Ramos (cell line): ENCODE data around the gene DGKQ.

Source experiments
- in situ Hi-C: fragments of 300-500 bp; cut with MboI; formaldehyde crosslinking; loops from one replicate; pipeline ENCODE4 v1.14.3; 2022; ENCODE audit warnings: low sequenced_read_pairs; ENCODE audit not compliant: unreplicated experiment

Gene DGKQ

DNA sequence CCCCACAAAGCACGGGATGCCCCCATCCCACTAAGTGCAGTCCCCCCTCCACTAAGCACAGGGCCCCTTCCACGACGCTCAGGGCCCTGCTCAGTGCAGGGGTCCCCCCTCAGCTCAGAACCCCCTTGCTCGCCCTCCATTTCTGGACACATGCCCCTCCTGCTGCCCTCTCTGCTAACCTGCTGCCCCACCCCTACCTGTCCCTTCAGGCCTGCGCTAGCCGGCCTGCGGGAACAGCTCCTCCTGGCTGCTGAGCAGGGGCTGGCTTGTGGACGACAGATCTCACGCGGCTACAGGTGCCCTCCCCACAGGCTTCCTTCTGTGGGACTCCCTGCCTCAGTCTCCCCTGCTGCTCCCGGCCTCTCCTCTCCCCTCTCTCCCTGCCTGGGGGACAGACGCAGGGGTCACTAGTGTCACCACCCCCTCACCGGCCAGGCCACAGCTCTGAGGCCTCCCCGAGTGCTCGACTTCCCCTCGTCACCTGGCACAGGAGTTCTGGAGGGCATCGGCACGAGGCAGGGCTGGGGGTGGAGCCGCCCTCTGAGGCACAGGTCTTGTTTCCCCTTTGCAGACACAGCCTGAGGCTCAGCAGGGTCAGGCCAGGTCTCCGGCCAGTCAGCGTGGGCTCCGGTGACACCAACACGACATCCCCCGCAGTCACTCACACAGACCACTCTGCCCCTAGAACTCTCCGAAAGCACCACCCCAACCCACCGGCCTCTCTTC, 62.8 kb downstream of the DGKQ start:
- in situ Hi-C loops: no loop called here

GRCh38 chr4:909821-910220, 63.5 kb downstream of the DGKQ start:
- in situ Hi-C loops: no loop called here

DNA sequence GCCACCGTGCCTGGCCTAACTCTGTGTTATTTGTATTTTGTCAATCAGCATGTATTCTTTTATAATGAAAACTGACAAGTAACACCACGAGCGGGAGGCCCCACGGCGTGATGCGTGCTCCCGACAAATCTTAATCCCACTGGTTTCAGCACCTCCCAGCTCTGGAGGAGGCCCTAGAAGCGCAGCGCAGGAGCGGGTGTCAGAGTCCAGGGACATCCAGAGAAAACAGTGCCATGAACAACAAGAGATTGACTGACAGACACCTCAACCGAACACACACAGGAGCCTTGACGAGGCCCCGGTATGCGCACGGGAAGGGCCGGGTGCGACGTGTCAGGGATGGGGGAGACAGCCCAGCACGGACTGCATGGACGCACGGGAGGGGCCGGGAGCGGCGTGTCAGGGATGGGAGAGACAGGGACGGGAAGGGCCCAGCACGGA, 64.2 kb downstream of the DGKQ start:
- in situ Hi-C loops: no loop called here
